HG02840 (cell line): ENCODE measurements around the gene KCNT1.

Experiments used
- ATAC-seq: cut with Tn5 transposase; IDR thresholded peaks from one replicate; pipeline ENCODE4 v1.9.1; 2021; ENCODE audit warnings: mild to moderate bottlenecking, moderate library complexity, moderate number of reproducible peaks; ENCODE audit not compliant: unreplicated experiment, low FRiP score

The KCNT1 gene

DNA sequence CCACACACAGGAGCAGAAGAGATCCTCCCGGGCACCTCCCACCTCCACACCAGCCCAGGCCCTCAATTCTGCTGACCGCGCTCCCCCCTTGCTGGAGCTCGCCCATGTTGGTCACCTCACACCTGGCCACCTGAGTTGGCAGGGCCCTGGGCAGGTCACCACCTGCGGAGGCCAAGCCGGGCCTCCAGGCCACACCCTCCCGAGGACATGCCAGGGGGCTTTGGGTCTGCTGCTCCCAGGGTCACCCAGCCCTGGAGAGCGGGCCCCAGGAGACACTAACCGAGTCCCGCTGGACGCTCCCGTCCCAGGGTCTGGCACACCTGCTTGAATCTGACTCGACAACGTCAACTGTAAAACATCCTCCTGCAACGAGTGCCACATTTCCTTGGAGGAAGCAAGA lies 4.8 kb upstream of the KCNT1 start:
- no peak for ATAC-seq

DNA sequence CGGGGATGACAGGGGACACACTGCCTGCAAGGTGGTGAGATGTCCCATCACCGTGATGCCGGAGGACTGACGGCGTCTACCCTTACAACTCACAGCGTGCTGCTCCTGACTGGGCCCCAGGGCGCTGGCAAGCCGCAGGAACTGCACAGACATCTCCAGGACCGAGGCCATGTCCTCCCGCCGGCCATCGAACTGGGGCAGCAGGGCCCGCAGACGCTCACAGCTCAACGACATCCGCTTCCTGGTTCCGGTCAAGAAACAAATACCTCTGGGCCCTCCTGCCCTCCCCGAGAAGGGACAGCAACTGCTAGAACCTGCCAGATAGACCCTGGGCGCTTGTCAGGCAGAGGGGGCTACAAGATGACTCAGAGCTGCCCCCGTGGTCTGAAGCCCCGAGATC lies 3.7 kb upstream of the KCNT1 start:
- no peak for ATAC-seq

DNA sequence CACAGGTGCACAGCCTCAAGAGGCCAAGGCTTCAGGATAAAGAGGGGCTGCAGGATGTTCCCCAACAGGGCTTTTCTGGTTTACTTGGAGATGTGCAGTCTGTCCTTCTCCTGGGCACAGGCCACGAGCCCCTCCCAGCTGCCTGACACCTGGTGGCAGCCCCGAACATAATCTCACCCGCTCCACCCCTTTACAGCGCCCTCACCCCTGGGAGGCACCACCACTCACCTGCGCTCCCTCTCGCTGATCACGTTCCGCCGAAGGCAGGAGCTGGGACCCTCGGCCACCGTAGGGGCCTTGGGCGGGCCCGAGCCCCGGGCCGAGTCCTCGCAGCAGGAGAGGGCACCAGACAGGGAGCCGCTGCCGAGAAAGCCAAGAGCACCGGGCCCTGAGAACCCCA lies 3.2 kb upstream of the KCNT1 start:
- no peak for ATAC-seq

DNA sequence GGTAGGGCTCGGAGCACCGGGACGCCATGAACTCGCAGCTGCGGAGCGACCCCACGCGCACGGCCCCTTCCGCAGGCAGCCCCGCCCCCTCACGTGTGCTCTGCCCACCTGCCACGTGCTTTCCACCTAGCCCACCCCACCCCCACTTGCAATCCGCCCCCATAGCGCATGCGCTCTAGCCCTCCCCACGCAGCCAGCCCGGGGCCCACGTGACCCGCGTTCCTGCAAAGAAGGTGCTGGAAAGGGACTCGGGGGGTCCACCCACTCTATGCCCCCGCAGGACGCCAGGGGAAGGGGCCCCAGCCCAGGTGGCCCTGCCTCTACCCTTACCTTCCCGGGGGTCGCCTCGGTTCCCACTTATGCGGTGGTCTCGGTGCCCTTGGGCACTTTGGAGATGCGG lies 2.5 kb upstream of the KCNT1 start, which contains the start of gene SOHLH1:
TSS of gene SOHLH1 (minus strand) at position 42 of the 400 bp plus-strand sequence. CDS start at position 28, 14 bp downstream.
- no peak for ATAC-seq

DNA sequence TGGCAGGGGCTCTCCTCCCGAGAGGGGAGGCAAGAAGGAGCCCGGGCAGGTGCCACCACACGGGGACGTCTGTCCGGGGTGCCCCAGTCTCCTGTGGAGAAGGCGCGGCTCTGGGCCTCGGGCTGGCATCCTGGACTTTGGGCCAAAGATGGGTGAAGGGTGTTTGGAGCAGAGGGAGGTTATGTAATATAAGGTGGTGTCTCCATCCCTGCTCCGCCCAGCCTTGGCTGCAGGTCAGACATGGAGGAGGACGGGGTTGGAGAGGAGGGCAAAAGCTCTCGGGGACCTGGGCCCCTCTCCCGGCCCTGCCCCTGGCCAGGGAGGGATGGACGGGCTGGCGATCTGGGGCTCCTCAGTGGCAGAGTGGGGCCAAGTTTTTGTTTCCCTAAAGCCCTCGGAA lies 1.5 kb upstream of the KCNT1 start:
- ATAC-seq: no peak

DNA sequence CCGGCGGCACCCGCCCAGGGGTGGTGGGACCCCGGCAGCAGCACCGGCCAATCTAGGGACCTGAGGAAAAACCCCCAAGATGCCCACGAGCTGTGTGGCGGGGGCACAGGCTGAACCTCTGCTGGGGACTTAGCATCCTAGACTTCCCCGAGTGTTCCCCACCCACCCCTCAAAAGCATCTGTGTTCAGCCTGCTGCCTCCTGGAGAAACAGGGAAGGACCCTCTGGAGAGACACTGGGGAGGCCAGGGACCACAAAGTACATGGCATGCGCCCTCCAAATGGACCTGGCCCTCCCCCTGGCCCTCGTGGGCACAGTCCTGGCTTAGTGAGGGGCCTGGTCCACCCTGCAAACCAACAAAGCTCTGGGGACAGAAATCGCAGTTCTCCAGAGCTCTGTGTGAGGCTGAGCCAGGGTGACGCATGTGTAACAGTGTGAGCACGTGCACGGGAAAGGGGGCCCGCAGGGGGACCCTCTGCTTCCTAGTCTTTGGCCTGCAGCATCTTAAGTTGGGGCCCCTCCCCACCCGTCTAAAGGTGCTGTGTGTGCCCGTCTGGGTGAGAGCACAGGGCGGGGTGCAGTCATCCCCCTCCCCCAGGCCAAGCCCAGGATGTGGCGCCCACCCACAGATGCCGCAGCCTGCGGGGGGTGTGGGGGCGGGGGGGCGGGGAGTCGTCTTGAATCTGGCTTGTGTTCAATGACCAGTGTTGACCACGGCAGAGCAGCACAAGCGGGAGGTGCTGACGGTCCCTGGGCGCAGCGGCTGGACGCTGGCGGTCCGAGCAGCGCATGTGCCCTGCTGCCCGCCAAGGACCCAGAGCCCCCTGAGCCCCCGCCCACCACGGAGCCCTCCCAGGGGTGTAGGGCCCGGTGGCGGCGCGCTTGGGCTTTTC lies 672 bp upstream of the KCNT1 start:
- no peak for ATAC-seq

DNA sequence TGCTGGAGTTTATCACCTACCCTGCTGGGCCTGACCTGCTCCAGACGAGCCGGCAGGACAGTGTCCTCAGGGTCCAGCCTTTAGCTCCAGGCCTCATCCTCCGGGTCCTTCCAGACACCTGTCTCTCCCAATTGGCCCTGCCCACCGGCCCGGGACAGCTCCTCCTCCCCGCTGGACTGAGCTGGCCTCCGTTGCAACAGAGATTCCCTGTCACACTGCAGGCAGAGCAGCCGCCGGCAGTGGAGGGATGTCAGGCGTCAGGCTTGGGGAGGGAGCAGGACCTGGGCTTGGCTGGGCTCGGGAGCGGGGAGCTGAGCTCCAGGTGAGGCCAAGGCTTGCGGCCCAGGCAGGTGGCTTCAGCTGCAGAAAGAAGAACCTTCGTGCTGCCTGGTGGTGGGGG lies 1.7 kb downstream of the KCNT1 start:
- no peak for ATAC-seq

DNA sequence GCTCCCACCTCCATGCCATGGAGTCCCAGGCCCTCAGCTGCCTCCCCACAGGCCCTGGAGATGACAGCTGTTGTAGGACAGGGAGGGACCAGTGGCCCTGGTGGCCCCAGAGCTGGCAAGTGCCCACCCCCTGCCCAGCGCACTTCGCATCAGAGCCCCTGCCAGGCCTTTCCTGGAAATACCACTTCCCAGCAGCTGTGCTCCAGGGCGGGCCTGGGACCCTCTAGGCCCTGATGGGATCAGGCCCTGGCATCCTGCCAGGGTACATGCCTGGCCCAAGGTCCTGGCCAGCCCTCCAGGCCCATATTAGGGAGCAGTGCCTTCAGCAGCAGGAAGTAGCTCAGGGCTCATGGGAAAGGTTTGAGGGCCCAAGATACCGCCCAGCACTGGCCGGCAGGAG lies 2.5 kb downstream of the KCNT1 start:
- ATAC-seq: no peak

DNA sequence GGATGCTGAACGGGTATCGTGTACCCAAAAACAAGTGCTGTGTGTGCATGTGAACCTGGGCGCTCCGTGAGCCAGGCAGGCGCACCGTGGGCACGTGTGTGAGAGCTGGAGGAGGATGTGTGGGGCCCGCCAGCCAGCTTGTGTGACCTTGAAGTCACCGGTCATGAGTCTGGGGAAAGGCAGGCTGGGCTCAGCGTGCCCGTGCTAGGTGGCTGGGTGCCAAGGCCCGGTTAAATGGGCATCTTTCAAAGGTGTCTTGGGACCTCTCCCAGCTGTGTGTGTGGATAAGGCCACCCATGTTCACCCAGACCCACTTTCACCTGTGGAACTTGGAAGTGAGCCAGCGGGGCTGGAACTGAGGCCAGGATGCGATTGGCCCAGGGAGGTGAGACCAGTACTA lies 3.4 kb downstream of the KCNT1 start:
- no peak for ATAC-seq

DNA sequence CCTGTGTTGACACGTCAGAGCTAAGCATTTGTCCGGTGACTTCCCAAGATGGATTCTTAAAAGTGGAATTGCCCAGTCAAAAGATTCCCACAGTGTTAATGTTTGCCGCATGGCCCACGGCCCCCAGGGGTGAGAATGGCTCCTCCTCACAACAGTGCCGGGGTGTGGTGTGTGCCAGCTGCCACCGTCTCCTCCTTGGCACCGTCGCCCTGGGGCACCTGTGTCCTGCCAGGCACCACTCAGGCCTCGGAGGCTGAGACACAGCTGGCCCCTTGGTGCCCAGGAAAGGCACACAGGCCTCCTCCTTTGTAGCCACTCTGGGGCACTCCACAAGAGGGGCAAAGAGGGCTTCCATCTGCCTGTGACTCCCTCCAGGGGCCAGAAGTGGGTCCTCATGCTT lies 4.3 kb downstream of the KCNT1 start:
- ATAC-seq: no peak

DNA sequence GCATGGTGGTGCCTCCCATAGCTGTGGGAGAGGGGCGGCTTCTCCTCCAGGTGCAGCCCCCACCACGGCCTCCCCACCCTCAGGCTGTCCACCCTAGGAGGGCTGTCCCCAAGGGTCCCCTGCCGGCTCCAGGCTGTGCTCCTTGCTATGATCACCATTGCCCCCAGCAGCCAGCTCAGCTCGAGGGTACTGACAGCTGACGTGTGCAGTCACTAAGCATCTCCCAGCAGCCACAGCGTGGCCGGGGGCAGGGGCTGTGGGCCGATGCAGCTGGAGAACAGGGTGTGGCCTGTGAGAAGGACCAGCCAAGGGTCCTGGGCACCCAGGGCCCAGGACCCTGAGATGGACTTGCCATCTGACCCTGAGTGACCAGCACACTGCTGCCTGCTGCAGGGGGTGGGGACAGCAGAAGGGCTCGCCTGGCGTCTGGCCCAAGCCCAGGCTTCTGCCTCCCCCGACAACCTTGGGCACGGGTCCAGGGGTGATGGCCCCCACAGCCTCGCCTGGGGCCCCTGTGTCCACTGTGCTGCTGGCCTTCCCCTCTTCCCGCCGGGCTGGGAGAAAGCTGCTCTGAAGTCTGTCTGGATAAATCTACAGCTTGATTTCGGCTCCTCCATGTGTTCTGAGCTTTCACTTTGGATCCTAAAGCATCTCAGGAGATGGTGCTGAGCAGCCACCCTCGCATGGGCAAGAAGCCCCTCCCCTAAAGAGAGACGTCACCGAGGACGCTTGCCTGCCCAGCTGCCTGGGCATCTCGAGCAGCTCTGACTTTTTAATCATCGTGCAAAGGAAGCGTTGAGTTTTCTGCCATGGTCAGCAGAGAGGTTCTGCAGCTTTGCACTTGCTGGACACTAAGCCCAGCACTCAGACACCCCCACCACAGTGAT lies 5.5 kb downstream of the KCNT1 start:
- no peak for ATAC-seq

DNA sequence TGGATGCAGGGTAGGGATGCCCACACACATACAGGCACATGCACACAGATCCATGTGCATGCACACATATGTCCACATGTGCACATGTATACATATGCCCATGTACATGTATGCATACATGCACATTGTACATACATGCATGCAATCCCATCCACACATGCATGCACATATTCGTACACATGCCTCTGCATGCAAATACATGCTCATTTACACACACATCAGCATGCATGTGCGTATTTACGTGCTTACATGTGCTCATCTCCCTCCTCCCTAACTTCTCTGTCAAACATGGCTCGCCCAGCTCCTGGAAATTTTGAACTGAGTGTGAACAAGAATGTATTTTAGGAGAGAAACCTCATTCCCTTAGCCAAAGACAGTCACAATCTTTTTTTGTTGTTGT lies 6.2 kb downstream of the KCNT1 start:
- no peak for ATAC-seq

DNA sequence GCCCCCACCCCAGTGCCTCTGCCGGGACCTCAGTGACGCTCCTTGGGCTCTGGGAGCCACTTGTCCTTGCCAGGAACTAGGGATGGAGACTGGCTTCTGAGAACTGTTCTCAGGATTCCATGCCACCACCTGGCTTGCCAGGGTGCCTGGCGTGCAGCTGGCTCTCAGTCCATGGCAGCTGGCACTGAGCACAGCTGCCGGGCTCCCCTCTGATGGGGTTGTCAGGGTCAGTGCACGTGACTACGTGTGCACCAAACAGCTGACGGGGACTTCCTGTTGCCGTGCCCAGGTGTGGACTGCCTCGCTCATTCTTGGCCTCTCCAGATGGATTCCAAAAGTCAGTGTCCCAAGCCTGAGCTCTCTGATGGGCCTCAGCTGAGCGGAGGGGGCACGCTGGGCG lies 9.4 kb downstream of the KCNT1 start:
- no peak for ATAC-seq

DNA sequence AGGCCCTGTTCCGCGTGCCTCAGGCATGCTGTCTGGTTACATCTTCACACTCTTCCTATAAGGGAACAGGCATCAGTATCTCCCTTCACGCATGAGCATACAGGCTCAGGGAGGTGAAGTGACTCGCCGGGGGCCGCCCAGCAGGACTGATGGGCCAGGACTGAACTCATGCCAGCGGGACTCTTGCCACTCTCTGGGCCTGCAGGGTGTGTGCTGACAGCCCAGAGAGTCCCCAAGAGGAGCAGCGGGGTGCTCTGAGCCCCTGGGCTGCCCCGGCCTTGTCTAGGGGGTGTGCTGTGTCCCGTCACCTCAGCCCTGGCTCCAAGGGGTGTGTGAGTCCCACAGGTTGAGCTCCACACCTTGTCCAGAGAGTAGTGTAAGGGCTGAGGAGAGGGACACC lies 9.9 kb downstream of the KCNT1 start:
- no peak for ATAC-seq

DNA sequence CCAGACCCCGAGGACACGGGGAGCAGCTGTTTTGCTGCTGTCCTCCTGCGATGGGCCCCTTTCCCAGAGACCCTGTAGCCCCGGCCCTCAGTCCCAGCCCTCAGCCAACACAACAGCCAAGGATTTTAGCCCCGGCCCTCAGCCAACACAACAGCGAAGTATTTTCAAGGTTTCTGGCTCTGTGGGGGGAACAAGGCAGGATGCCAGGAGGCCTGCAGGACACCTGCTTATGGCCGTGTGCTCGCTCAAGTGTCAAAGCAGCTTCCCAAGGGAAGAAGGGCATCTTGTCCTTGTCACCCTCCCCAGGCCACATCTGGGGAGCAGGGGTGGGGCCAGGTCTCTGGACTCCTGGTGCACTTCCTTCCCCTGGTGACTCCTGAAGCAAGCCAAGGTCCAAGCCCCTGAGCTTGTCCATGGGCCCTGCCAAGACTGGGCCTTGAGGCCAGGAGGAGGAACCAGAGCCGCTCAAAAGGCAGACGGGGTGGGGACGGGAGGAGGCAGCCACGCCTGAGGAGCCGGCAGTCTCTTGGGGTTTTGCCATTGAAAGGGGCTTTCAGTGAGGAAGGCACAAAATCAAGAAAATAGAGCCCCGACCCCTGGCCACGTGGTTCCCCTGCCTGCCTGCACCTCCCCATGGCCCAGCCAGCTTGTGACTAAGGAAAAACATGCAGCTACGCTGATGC lies 10.8 kb downstream of the KCNT1 start:
- ATAC-seq: no peak

DNA sequence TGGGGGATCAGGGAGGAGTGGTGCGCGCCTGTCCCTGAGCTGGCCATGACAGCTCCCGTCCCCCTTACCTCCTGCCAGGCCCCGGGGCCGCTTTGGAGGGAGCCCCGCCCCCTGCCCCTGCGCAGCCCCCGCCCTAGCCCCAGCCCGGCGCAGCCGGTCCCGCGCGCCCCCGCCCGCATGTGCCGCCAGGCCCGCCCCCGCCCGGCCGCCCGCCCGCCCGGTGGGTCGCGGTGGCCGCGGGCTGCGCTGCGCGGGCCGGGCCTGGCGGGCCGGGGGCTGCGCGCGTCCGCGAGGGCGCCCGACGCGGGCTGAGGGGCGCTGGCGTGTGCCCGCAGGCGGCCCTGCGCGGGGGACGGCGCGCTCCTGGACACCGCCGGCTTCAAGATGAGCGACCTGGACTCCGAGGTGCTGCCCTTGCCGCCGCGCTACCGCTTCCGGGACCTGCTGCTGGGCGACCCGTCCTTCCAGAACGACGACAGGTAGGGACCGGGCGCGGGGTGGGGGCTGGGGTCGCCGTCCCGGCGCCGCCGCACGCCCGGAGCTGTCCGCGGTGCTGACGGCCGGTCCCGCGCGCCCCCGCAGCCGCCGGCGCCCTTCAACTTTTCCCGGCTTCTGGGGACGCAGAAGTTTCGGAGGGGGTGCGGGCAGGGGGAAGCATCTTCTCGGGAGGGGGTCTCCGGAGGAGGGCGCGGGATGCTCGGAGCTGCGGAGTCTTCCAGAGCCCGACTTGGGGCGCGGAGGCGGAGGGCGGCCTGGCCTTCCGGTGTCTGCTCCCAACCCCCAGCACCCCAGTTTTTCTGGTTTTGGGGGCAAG lies 12.5 kb downstream of the KCNT1 start:
- ATAC-seq: no peak

DNA sequence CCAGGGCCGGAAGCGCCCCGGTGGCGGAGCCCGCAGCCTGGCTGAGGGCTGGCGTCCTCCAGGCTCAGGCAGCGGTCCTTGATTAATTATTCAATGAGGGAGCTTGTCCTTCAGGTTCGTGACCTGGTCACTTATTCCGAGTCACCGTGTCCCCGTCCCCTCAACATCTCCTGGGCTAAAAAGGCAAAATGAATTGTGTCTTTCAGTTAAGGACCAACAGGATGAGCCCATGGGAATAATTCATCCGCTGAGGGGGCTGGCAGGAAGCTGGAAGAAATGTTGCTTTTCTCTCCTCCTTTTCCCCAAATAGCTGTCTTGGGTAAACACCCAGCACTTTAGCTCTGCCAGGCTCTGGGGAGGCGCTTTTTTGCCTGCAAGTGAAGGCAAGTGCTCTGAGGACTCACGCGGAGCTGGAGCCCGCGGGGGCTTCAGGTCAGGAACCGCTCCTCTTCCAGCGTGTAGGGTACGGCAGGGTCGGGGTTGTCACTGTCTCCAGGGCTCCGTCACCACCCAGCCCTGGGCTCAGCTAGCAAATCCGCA lies 13.1 kb downstream of the KCNT1 start:
- ATAC-seq: no peak

DNA sequence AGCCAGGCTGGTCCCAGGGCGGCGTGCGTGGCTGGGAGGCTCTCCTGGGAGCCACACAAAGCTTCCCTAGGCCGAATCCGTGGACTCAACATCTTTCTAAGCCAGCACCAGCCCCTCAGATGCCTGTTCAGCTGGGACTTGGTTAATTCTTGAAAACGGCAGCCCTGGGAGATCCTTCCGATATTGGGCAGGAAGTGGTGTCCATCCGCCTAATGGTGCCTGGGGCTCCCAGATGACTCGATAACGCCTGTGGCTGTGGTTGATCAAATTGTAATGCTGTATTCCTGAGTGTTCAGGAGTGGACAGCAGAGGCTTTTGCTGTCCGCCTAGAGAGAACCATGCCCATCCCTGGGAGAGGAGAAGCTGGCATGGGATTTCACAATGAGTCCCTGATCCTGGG lies 14.1 kb downstream of the KCNT1 start:
- no peak for ATAC-seq

DNA sequence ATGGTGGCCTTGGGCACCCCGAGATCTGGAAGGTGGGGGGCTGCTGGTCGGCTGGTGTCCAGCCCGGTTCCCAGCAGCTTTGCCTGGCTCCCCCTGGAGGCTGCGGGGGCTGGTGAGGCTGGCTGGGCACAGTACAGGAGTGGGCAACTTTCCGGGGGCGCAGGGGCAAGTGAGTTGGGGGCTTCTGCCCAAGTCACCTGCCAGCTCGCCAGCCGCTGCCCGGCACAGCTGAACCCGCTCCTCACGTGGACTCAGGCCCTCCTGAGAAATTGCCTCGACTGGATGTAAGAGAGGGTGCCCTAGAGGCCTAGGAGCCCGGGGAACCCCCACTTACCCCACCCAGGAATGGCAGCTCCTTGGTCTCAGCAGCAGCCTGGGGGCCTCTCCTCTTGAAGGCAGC lies 15.4 kb downstream of the KCNT1 start:
- no peak for ATAC-seq

DNA sequence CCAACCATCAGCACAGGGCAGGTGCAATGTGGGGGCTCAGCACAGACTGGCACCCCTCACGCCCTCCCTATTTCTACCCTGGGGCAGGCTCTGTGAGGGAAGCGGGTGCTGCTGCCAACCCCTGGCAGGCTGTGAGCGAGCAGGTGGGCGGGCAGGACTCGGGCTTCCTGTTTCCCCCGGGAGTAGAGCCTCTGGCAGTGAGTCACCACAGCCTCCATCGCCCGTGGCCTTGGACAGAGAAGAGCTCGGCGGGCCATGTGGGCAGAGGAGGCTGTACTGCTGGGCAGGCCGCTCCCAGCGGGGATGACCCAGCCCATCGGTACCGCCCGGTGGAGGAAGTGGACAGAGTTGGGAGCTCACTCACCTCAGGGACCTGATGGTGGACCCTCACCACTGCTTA lies 16.6 kb downstream of the KCNT1 start:
- ATAC-seq: no peak
